GM20431 (cell line): ENCODE measurements around the gene ZNF740.
"Not testable (repeated sequence)": the region's sequence is repeated elsewhere in the genome, so short reads cannot be mapped to it uniquely, and the experiment has no call there.

Experiments
- in situ Hi-C: fragments of 300-500 bp; cut with MseI, MboI; formaldehyde crosslinking; loops from one replicate; pipeline ENCODE4 v1.15.0; 2020; ENCODE audit warnings: low sequenced_read_pairs; ENCODE audit not compliant: unreplicated experiment

The ZNF740 gene

DNA sequence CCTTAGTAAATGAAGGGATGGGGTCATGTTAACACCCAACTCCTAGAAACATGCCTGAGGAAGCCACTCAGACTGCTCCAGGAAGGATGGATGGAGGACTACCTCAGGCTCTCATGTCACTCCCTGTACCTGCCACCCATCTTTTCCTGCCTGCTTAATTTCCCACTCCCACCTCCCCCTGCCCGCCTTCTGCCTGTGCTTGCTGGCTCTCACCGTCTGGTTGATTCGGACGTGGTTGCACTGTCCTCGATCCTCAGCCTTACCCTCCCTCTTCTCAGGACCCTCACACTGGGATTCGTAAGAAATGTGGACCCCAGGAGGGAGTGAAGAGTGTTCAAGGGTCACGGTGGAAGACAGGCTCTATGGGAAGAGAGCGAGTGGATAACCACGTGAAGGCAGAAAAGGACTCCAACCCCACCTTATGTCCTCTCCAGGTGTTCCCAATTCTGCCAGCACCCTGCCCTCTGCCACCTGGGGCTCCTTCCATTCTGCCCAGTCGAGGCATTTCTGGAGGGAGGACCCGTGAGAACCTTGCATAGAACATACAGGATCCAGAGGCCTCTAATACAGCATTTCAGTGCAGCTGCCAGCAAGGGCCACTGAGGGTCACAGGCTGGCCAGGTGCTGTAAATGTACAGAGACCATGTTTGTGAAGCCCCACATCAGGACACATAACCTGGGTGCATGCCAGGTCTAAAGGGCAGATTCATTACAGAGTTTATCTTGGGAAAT is 13.6 kb downstream of the ZNF740 start:
- in situ Hi-C loops, result no loop called here

- in situ Hi-C loops, result no loop called here
Measured at GRCh38 chr12:53194973-53195372, 14.5 kb downstream of the ZNF740 start.

- in situ Hi-C loops, result no loop called here
Measured at GRCh38 chr12:53195516-53196420, 15.2 kb downstream of the ZNF740 start.

DNA sequence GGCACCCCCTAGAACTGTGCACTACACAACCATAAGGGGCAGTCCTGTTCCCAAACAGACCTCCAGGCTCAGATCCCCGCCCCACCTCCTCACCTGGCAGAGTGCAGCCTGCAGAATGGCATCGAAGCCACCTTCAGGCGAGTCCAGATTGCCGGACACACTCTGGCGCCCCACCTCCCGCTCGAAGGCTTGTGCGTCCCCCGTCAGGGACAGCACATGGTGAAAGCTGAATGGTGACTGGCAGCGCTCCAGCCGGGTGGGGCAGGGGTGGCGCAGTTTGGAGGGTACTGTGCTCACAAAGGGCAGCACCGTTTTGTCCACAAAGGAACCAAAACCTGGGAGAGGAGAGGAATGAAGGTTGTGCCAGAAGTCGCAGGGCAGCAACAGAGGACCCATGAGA is 16.0 kb downstream of the ZNF740 start:
- in situ Hi-C loops, result no loop called here

- in situ Hi-C loops, result no loop called here
Measured at GRCh38 chr12:53197011-53197640, 16.6 kb downstream of the ZNF740 start.

DNA sequence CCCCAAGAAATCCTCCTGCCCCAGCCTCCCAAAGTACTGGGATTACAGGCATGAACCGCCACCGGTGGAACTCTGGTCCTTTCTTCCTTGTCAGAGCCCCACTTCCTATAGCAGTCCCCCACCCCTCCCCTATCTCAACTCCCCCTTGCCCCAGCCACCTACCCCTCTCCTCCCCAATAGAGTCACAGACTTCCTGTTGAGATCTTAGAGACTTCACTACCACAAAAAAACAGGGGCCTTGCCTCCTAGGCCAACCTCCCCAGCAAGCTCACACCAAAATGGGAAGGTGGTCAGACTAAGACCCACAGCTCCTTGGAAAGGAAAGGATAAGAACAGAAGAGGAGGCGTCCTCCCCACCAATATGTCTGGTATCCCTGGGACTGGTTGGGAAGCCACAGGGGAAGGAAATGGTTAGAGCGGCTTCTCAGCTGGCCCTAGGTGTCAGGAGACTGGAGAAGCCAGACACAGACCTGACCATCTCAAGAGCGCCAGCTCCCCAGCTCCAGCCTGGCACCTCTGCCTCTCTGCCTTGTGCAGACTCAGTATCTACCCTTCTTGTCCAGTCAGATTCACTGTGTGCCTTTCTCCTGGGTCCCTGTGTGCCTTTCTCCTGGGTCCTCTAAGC is 18.1 kb downstream of the ZNF740 start:
- in situ Hi-C loops, result no loop called here

- in situ Hi-C loops, result no loop called here
Measured at GRCh38 chr12:53199700-53200099, 19.2 kb downstream of the ZNF740 start.

DNA sequence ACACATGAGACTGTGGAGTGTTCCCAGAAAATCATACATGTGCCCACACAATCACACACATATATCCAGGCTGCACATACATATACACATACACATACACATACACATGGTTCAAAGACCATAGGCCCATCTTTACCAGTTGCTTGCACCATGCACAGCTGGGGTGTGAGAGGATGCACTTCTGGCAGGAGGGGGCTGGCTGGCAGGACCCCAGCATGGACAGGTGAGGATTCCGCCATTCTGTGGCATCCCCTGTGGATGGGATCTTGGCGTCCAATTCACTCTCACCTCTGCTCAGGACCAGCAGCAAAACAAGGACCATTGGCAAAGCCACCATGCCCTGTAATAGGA is 19.6 kb downstream of the ZNF740 start:
- in situ Hi-C loops, result no loop called here

DNA sequence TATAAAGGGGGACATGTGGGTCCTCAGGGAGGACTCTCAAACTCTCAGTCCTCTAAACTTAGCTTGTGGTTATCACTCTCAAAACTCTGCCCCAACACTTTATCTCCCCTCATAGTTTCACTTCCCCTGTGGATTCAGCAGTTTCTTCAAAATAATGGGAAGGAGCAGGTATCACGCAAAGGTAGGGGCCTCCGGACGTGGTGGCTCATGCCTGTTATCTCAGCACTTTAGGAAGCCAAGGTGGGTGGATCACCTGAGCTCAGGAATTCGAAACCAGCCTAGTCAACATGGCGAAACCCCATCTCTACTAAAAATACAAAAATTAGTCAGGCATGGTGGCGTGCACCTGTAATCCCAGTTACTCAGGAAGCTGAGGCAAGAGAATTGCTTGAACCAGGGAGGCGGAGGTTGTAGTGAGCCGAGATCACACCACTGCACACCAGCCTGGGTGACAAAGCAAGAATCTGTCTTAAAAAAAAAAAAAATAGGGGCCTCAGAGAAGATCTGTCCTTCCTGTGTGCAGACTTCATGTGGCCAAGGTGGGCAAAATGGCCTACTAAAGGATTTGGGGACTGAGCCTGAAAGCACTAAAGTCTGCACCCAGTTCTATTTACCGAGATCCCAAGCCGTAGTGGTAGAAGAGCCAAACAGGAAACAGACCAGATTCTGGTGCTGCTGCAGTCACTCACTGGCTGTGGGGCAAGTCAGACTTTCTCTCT is 20.1 kb downstream of the ZNF740 start:
- in situ Hi-C loops, result no loop called here

GRCh38 chr12:53201177-53201541 is 20.6 kb downstream of the ZNF740 start:
- in situ Hi-C loops, result no loop called here

- in situ Hi-C loops, result no loop called here
Measured at GRCh38 chr12:53201639-53202038, 21.1 kb downstream of the ZNF740 start.

- in situ Hi-C loops, result not testable (repeated sequence)
Measured at GRCh38 chr12:53202316-53202715, 21.8 kb downstream of the ZNF740 start.

DNA sequence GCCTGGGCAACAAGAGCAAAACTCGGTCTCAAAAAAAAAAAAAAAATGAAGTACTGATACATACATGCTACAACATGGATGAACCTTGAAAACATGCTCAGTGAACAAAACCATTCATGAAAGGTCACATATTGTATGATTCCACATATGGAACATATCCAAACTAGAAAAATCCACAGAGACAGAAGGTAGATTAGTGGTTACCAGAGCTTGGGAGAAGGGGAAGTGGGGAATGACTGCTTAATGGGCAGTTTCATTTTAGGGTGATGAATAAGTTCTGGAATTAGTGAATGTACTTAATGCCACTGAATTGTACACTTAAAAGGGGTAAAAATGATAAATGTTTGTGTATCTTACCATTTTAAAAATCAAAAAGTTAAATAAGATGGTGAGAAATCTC is 23.8 kb downstream of the ZNF740 start:
- in situ Hi-C loops, result no loop called here

- in situ Hi-C loops, result no loop called here
Measured at GRCh38 chr12:53205747-53206419, 25.4 kb downstream of the ZNF740 start.

GRCh38 chr12:53207042-53207441 is 26.5 kb downstream of the ZNF740 start, which contains the start of gene ITGB7:
Gene ITGB7 (minus strand): TSS chr12:53207251. CDS start chr12:53200443, 6,808 bp downstream.
- in situ Hi-C loops, result no loop called here

DNA sequence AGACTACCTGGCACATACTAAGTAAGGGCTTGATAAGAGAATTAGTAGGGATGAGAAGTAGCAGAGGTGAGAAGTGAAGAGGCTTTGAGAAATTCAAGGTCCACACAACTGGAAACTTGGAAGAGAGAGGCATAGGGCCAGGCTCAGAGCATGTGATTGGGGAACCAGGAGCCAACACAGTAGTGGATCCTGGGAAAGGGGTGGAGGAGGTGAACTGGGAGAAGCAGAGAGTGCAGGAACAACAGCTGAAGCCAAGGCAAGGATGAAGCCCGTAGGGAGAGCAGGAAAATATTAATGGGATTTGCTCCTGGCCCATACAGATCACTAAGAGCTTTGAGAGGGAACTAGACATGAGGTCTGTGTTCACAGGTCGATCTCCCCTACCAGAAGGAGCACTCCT is 27.9 kb downstream of the ZNF740 start:
- in situ Hi-C loops, result no loop called here

GRCh38 chr12:53208877-53209463 is 28.4 kb downstream of the ZNF740 start:
- in situ Hi-C loops, result no loop called here

GRCh38 chr12:53210843-53211242 is 30.3 kb downstream of the ZNF740 start:
- in situ Hi-C loops, result loop anchor here (5.0 kb wide), 1 partner anchor 76 kb away; no protein-coding TSS in a partner anchor
